CD4-positive, alpha-beta T cell (primary cell): ENCODE results near the gene SSBP3. TPM values are rescaled to one million over a fixed set of nuclear protein-coding genes. Genes with fewer than 3 reads are reported as not detected.
"Not testable (repeated sequence)": the region's sequence is repeated elsewhere in the genome, so short reads cannot be mapped to it uniquely, and the experiment has no call there.

Source experiments
- ATAC-seq: fragments of 200-7000 bp; cut with Tn5 transposase; one replicate; pipeline ENCODE4 v1.10.0; 2022; ENCODE audit warnings: mild to moderate bottlenecking; ENCODE audit not compliant: poor library complexity
- CTCF ChIA-PET: fragments of 350-600 bp; sonication (Branson Sonifier 250); formaldehyde crosslinking; loops from one replicate; lab custom pipeline; 2021; ENCODE audit warnings: antibody characterized with exemption, inconsistent platforms; lab: Charles Lee
- POLR2A ChIA-PET: fragments of 350-600 bp; sonication (Branson Sonifier 250); formaldehyde crosslinking; loops from one replicate; lab custom pipeline; 2021; ENCODE audit warnings: antibody characterized with exemption, inconsistent platforms; lab: Charles Lee
- DNase-seq, 14 experiments: peaks; one replicate each; pipeline ENCODE4 v3.0.0-alpha.2; 2013 to 2020; ENCODE audit warnings: mixed read lengths in 2 of 14
- H3K27ac ChIP-seq, 2 donors: one replicate each; pipeline versions ENCODE4 v1.5.1 to v1.7.0; 2013; ENCODE audit warnings: low read length in 2 of 2, low read depth in 1 of 2, mild to moderate bottlenecking in 1 of 2
- H3K27me3 ChIP-seq, 2 experiments: 1 replicate in 1 of 2; 2 replicates in 1 of 2; pipeline versions ENCODE4 v1.6.1 to v1.7.0; 2013; ENCODE audit warnings: low read length in 2 of 2, control low read depth in 1 of 2, mild to moderate bottlenecking in 1 of 2, moderate library complexity in 1 of 2; ENCODE audit not compliant: insufficient read depth in 2 of 2, control insufficient read depth in 1 of 2
- H3K36me3 ChIP-seq: one replicate; pipeline ENCODE4 v1.6.1; 2013; ENCODE audit warnings: low read length, control low read depth; ENCODE audit not compliant: insufficient read depth
- H3K4me1 ChIP-seq: one replicate; pipeline ENCODE4 v1.6.1; 2013; ENCODE audit warnings: low read length, control low read depth; ENCODE audit not compliant: insufficient read depth
- H3K4me3 ChIP-seq: one replicate; pipeline ENCODE4 v1.5.1; 2013; ENCODE audit warnings: mild to moderate bottlenecking, low read length, moderate library complexity
- H3K9me3 ChIP-seq, 2 experiments: 1 replicate in 1 of 2; 2 replicates in 1 of 2; pipeline versions ENCODE4 v1.6.1 to v1.7.0; 2013; ENCODE audit warnings: low read length in 2 of 2, mild to moderate bottlenecking in 2 of 2, control low read depth in 1 of 2, moderate library complexity in 1 of 2; ENCODE audit not compliant: control insufficient read depth in 1 of 2, insufficient read depth in 1 of 2
- H3K27ac Mint-ChIP-seq: one replicate; pipeline ENCODE4 v1.8.0; 2020; ENCODE audit warnings: mixed read lengths
- H3K27me3 Mint-ChIP-seq: one replicate; pipeline ENCODE4 v1.8.0; 2021; ENCODE audit warnings: mixed read lengths
- H3K36me3 Mint-ChIP-seq: one replicate; pipeline ENCODE4 v1.8.0; 2021; ENCODE audit warnings: low read depth, mixed read lengths
- H3K4me1 Mint-ChIP-seq: one replicate; pipeline ENCODE4 v1.8.0; 2021; ENCODE audit warnings: low read depth, mixed read lengths
- H3K4me3 Mint-ChIP-seq: one replicate; pipeline ENCODE4 v1.8.0; 2020; ENCODE audit warnings: mild to moderate bottlenecking, mixed read lengths
- H3K9me3 Mint-ChIP-seq: one replicate; pipeline ENCODE4 v1.8.0; 2020; ENCODE audit warnings: mixed read lengths
- CTCF ChIP-seq: fragments of 200-600 bp; IDR thresholded peaks from one replicate; pipeline ENCODE4 v1.8.0; 2022; ENCODE audit warnings: antibody characterized with exemption, mild to moderate bottlenecking
- intact Hi-C, 2 experiments: fragments of 100-400 bp; cut with DNase I in 1 of 2; cut with micrococcal nuclease in 1 of 2; formaldehyde crosslinking; loops; one replicate each; pipeline versions ENCODE4 v1.15.1 to v1.9.0; 2023 to 2025; cut with DNase I, micrococcal nuclease
- total RNA-seq, 174 experiments: library from RNA in 2 of 174; stranded (reverse) in 2 of 174; gene quantifications; one replicate each; pipeline ENCODE4 v1.2.3 and lab custom pipeline; 2021 to 2026

Gene SSBP3
- total RNA-seq, 2 experiments from 2014 or later, result 50.6 to 52.4 TPM

DNA sequence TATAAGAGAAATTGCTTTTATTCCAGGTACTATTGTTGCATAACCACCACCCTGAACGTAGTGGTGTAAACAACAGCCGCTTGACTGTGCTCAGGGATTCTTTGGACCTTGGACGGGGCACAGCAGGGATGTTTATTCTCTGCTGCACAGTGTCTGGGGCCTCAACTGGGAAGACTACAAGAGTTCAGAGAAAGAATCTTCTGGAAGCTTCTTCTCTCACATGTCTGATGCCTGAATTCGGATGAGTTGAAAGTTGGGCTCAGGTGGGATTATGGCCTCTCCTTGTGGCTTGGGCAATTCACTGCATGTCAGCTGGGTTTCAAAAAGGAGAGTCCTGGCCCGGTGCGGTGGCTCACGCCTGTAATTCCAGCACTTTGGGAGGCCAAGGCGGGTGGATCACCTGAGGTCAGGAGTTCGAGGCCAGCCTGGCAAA is 19.0 kb upstream of the SSBP3 start:
- no peaks in the 10 kb centered on the region for H3K9me3 Mint-ChIP-seq
- intact Hi-C loops, result no loop called here
- no peak for TF ChIP-seq CTCF
- CTCF ChIA-PET, result no interaction called here
- H3K36me3 Mint-ChIP-seq, result no peaks in the 10 kb centered on the region
- no peaks in the 10 kb centered on the region for H3K27me3 Mint-ChIP-seq
- Histone ChIP-seq H3K4me3 (no peak overlapping the region), H3K27ac (no peak overlapping the region), H3K36me3 (no peaks in the 10 kb centered on the region), H3K9me3 (no peaks in the 10 kb centered on the region), H3K4me1 (no peaks in the 10 kb centered on the region), H3K27me3 (no peaks in the 10 kb centered on the region)
- H3K27ac Mint-ChIP-seq, result no peak overlapping the region
- no peak for ATAC-seq
- no peaks in the 10 kb centered on the region for H3K4me1 Mint-ChIP-seq
- H3K4me3 Mint-ChIP-seq, result no peak overlapping the region
- POLR2A ChIA-PET, result interaction anchor here (0.6 kb wide), 2 partner anchors 13 to 17 kb away, joined by 3 to 4 read pairs; no protein-coding TSS in a partner anchor
- DNase-seq, result no peak

DNA sequence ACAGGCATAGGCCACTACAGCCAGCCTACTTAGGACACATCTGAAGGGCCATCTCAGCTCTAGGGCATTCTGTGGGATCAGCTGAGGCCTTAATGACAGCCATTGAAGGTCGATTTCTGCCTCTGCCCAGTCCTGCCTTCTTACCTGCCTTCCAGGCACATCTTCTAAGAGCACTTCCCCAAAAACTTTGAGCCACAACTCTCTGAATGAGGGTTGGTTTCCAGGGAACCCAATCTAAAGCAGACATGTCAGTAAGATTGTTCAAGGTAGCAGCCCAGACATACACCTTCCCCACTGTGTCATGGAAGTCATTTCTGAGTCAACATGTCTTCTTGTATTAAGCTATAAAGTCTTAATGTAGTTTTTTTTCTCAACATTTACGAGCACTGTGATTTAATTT is 18.2 kb upstream of the SSBP3 start:
- CTCF ChIA-PET, result no interaction called here

DNA sequence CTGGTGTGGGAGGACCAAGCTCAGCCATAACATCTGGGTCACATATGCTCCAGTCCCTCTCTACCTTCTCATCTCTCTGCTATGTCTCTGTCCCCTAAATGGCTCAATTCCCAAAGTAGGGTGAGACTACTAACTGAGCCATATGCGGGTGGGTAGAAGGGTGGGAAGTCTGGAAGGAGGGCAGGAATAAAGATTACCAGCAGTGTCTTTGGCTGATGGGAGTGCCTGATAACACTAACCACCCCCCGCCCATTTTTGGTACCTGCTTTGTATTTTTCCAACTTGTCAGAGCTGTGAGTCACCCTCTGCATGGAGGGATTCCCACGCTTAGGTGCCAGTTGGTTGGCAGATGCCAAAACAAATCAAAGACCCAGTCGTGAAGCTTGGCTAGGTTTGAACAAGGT is 14.9 kb upstream of the SSBP3 start:
- Histone ChIP-seq H3K27ac (no peak overlapping the region), H3K4me3 (no peak overlapping the region), H3K36me3 (no peaks in the 10 kb centered on the region), H3K9me3 (no peaks in the 10 kb centered on the region), H3K4me1 (no peaks in the 10 kb centered on the region), H3K27me3 (no peaks in the 10 kb centered on the region)
- Mint-ChIP-seq H3K36me3 (no peaks in the 10 kb centered on the region), H3K27me3 (no peaks in the 10 kb centered on the region), H3K9me3 (no peaks in the 10 kb centered on the region), H3K27ac (no peak overlapping the region), H3K4me1 (no peaks in the 10 kb centered on the region), H3K4me3 (no peak overlapping the region)
- CTCF ChIA-PET, result no interaction called here
- ATAC-seq, result no peak
- intact Hi-C loops, result no loop called here
- POLR2A ChIA-PET, result no interaction called here
- DNase-seq, result no peak
- no peak for TF ChIP-seq CTCF

More for the DNA sequence above, 18.2 kb upstream of the SSBP3 start:
- H3K36me3 Mint-ChIP-seq, result no peaks in the 10 kb centered on the region
- no peaks in the 10 kb centered on the region for H3K4me1 Mint-ChIP-seq
- Histone ChIP-seq H3K27me3 (no peaks in the 10 kb centered on the region), H3K36me3 (no peaks in the 10 kb centered on the region), H3K9me3 (no peaks in the 10 kb centered on the region), H3K4me3 (no peak overlapping the region), H3K27ac (no peak overlapping the region), H3K4me1 (no peaks in the 10 kb centered on the region)
- H3K27me3 Mint-ChIP-seq, result no peaks in the 10 kb centered on the region
- POLR2A ChIA-PET, result no interaction called here
- no peak overlapping the region for H3K27ac Mint-ChIP-seq
- no peaks in the 10 kb centered on the region for H3K9me3 Mint-ChIP-seq
- H3K4me3 Mint-ChIP-seq, result no peak overlapping the region
- DNase-seq, result no peak
- no peak for ATAC-seq
- intact Hi-C loops, result no loop called here
- no peak for TF ChIP-seq CTCF

- H3K9me3 Mint-ChIP-seq, H3K27me3 Mint-ChIP-seq, ATAC-seq, H3K9me3 ChIP-seq, H3K4me3 ChIP-seq, H3K36me3 Mint-ChIP-seq, H3K36me3 ChIP-seq, DNase-seq, H3K4me1 Mint-ChIP-seq, H3K27ac ChIP-seq, H3K27ac Mint-ChIP-seq, CTCF ChIA-PET, H3K27me3 ChIP-seq, POLR2A ChIA-PET, intact Hi-C loops, H3K4me1 ChIP-seq, H3K4me3 Mint-ChIP-seq: not testable (repeated sequence)
Observed at GRCh38 chr1:54418598-54418997, 12.4 kb upstream of the SSBP3 start.
